Measurements from ENCODE around the gene TECPR2. TPM values are rescaled to one million over a fixed set of nuclear protein-coding genes. Genes with fewer than 3 reads are reported as not detected.

TECPR2 gene
- total RNA-seq, 2 experiments from 2014 or later, result 10.3 to 13.1 TPM

DNA sequence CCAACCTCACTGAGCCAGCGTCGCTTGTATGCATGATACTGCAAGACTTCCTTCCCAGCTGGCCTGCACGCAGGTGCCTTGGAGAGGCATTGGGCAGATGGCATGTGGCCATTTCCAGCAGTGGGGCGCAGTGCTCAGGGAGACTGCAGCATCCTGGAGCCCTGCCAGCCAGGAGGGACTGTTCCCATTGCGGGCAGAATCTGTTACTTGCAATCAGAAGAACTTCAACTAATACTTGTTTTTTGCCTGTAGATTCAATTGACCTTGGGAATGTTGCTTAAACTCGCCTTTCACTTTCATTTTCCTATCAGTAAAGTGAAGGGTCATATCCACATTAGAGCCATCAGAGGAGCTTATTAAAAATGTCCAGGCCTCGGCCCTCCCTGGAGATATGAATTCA, 117.0 kb downstream of the TECPR2 start:
- CTCF ChIA-PET, result interaction anchor here (1.1 kb wide), 1 partner anchor 42 kb away, joined by 4 read pairs; no protein-coding TSS in a partner anchor
- no peaks in the 10 kb centered on the region for H3K9me3 Mint-ChIP-seq (ENCODE audit: low read depth)
- DNase-seq (no peak), ATAC-seq (no peak)
- H3K4me3 Mint-ChIP-seq, result no peak overlapping the region
- peaks cover 4% of the 10 kb centered on the region for H3K4me1 Mint-ChIP-seq
- H3K27ac Mint-ChIP-seq, result peak overlapping the region; percentile 19
- H3K27me3 Mint-ChIP-seq, result no peaks in the 10 kb centered on the region
- H3K36me3 Mint-ChIP-seq, result peaks cover 2% of the 10 kb centered on the region

DNA sequence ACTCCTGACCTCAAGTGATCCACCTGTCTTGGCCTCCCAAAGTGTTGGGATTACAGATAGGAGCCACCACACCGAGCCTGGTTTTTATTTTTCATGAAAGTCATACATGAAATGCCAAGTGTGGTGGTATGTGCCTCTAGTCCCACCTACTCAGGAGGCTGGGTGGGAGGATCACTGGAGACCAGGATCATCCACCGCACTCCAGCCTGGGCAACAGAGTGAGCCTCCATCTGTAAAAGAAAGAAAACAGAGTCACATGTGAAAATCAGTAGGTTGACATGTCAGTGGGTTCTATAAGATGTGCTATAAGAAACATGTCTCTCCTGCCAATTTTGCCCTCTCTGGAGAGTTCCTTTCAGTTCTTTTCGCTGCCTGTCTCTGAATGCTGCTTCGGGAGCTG, 118.6 kb downstream of the TECPR2 start:
- Mint-ChIP-seq H3K4me1 (peaks cover 4% of the 10 kb centered on the region), H3K4me3 (no peak overlapping the region), H3K27me3 (no peaks in the 10 kb centered on the region), H3K36me3 (peaks cover 2% of the 10 kb centered on the region), H3K9me3 (ENCODE audit: low read depth) (no peaks in the 10 kb centered on the region), H3K27ac (no peak overlapping the region)
- DNase-seq (no peak), ATAC-seq (no peak)
- CTCF ChIA-PET, result no interaction called here

DNA sequence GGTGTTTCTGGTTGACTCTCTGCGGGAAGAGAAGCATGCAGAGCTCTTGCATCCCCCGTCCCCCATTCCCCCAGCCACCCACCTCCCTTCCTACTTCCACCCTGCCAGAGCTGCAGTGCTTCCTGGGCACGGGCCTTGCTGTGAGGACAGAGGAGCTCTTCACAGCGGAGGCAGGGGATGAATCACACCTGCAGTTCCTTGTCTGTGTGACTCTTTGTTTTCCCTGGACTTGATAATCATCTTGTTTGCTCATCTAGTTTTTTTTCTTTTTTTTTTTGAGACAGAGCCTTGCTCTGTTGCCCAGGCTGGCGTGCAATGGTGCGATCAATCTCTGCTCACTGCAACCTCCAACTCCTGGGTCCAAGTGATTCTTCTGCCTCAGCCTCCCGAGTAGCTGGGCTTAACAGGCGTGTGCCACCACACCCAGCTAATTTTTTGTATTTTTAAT, 119.1 kb downstream of the TECPR2 start:
- DNase-seq (no peak), ATAC-seq (no peak)
- CTCF ChIA-PET, result no interaction called here
- Mint-ChIP-seq H3K4me1 (peaks cover 4% of the 10 kb centered on the region), H3K4me3 (no peak overlapping the region), H3K27ac (no peak overlapping the region), H3K36me3 (peaks cover 2% of the 10 kb centered on the region), H3K9me3 (ENCODE audit: low read depth) (no peaks in the 10 kb centered on the region), H3K27me3 (no peaks in the 10 kb centered on the region)

DNA sequence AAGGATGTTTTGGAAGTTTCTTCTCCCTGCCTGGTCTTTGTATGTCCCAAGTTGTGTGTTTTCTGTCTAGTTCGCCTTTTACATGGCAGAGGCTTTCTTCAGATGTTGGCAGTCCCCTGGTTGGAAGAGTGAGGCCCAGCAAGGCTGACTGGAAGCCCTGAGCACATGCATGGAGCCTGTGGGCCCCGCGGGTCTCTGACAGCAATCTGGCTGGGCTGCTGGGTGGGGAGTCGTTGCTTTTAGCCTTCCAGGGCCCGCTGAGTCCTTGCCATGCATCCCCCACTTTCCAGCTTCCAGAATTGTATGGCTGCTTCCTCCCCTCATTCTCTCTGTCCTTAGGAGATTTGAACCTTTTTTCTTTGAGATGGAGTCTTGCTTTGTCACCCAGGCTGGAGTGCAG, 121.6 kb downstream of the TECPR2 start:
- Mint-ChIP-seq H3K4me3 (no peak overlapping the region), H3K27ac (no peak overlapping the region), H3K36me3 (peaks cover 2% of the 10 kb centered on the region), H3K9me3 (ENCODE audit: low read depth) (no peaks in the 10 kb centered on the region), H3K27me3 (no peaks in the 10 kb centered on the region), H3K4me1 (peaks cover 4% of the 10 kb centered on the region)
- CTCF ChIA-PET, result no interaction called here
- DNase-seq, result no peak
- ATAC-seq, result no peak

DNA sequence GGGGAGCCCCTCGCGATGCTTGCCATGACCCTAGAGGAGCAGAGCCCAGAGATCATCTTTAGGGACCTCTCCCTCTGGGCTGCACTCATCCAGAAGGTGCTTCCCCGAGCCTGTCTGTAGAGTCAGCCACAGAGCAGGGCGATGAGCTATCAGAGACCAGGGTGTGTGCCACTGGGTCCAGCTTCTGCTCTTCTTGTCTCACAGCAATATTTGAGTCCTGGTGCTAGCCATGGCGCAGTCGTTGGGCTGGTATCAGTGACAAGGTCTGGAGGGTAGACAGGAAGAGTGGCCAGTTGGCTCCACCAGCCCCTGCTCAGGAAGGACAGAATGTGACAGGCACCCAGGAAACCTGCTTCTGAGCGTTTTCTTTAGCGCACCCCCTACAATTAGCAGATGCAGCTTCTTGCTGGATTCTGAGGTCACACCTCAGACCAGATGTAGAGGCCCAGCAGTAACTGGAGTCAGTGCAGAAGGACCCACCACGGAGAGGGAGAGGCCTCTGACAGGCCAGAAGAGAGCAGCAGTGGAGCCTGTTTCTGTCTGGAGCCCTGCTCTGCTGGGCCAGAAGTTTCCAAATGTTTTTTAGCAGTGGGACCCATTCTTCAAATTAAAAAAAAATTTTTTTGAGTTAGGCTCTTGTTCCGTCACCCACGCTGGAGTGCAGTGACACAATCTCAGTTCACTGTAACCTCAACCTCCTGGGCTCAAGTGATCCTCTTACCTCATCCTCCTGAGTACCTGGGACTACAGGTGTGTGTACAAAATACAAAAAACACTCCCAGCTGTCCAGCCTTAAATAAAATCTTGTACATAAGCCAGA, 123.2 kb downstream of the TECPR2 start:
- H3K27me3 Mint-ChIP-seq, result no peaks in the 10 kb centered on the region
- no peak overlapping the region for H3K4me3 Mint-ChIP-seq
- no peak for DNase-seq
- no peak overlapping the region for H3K27ac Mint-ChIP-seq
- no peaks in the 10 kb centered on the region for H3K9me3 Mint-ChIP-seq (ENCODE audit: low read depth)
- no peak for ATAC-seq
- CTCF ChIA-PET, result no interaction called here
- peaks cover 2% of the 10 kb centered on the region for H3K36me3 Mint-ChIP-seq
- no peaks in the 10 kb centered on the region for H3K4me1 Mint-ChIP-seq

DNA sequence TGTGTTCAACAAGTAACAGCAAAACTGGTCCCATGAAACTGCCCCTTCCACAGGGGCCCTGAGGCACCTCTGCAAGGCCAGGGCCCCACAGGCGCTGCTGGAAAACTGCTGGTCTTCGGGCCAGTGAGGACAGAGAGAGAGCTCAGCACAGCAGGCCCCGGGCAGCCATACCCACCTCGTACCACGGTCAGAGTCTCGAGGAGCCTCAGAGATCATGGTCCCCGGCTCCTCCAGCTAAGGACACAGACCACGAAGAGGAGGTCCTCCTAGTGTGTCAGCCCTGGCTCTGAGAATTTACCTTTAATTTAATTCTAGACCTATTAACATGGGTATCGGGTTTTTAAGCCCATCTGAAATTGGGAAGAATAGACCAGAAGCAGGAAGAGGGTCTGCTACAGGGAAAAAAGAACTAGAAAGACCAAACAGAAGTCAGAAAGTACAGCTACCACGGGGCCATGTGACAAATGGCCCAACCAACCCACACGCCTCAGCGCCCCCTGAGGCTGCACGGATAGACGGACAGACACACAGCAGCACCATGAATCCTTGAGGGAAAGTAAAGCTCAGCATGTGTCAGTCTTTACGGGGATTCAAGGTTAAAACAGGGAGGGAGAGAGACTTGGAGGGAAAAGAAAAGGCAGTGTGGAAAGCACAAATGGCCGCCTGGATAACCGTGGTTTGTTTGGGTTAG, 123.9 kb downstream of the TECPR2 start:
- Mint-ChIP-seq H3K9me3 (ENCODE audit: low read depth) (no peaks in the 10 kb centered on the region), H3K36me3 (peaks cover 2% of the 10 kb centered on the region), H3K4me1 (no peaks in the 10 kb centered on the region), H3K27ac (no peak overlapping the region), H3K4me3 (no peak overlapping the region), H3K27me3 (no peaks in the 10 kb centered on the region)
- DNase-seq (no peak), ATAC-seq (no peak)
- CTCF ChIA-PET, result no interaction called here

DNA sequence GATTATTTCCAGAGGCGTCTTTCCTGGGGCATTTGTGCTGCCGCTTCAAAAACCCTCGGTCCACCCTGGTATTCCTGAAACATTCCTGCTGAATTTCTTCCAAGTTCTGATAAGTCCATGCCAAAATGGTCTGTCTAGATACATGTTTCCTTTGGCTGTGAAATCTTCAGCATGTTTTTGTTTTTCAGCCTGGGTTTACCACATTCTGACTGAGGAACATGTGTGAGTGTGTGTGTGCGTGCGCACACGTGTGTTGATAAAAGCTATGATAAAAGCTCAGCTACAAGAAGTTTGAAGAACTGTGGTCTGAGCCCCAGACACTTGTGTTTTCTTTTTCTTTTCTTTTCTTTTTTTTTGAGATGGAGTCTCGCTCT, 124.5 kb downstream of the TECPR2 start:
- Mint-ChIP-seq H3K27me3 (no peaks in the 10 kb centered on the region), H3K36me3 (peaks cover 2% of the 10 kb centered on the region), H3K4me1 (no peaks in the 10 kb centered on the region), H3K9me3 (ENCODE audit: low read depth) (no peaks in the 10 kb centered on the region), H3K27ac (no peak overlapping the region), H3K4me3 (no peak overlapping the region)
- CTCF ChIA-PET, result no interaction called here
- ATAC-seq (no peak), DNase-seq (no peak)

DNA sequence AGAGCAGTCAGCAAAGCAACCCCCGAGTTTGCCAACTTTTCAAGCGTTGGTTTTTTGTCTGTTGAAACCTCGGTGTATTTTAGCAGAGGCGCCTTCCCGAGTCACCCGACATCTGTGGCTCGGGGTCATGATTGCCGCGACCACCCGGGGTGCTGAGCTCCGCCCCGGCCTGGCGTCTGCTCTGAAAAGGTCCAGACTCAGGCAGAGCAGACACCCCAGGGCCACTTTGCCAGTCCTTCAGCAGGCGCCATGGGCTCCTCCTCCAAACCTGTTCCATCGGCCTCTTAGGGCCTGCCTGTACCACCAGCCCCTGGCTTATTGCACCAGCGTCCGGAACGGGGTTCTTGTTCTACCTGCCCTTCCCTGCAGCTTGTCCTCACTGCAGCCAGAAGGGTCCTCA, 127.7 kb downstream of the TECPR2 start:
- no peaks in the 10 kb centered on the region for H3K4me1 Mint-ChIP-seq
- no peaks in the 10 kb centered on the region for H3K27me3 Mint-ChIP-seq
- DNase-seq (no peak), ATAC-seq (no peak)
- no peaks in the 10 kb centered on the region for H3K9me3 Mint-ChIP-seq (ENCODE audit: low read depth)
- no peaks in the 10 kb centered on the region for H3K36me3 Mint-ChIP-seq
- CTCF ChIA-PET, result no interaction called here
- no peak overlapping the region for H3K27ac Mint-ChIP-seq
- H3K4me3 Mint-ChIP-seq, result no peak overlapping the region

DNA sequence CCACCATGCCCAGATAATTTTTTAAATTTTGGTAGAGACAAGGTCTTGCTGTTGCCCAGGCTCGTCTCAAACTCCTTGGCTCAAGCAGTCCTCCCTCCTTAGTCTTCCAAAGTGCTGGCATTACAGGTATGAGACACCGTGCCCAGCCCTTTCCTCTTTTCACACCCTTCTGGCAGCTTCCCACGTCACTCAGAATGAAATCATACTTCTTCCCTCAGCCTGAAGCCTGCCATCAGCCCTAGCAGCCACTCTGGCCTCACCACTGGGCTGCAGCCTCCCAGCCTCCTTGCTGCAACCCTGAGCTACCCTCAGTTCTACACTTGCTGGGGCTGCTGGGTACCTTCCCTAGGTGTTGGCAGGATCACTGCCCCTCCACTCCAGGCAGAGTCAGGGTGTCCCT, 128.6 kb downstream of the TECPR2 start:
- Mint-ChIP-seq H3K36me3 (no peaks in the 10 kb centered on the region), H3K27ac (no peak overlapping the region), H3K9me3 (ENCODE audit: low read depth) (no peaks in the 10 kb centered on the region), H3K4me3 (no peak overlapping the region), H3K4me1 (no peaks in the 10 kb centered on the region), H3K27me3 (no peaks in the 10 kb centered on the region)
- CTCF ChIA-PET, result no interaction called here
- ATAC-seq (no peak), DNase-seq (no peak)

DNA sequence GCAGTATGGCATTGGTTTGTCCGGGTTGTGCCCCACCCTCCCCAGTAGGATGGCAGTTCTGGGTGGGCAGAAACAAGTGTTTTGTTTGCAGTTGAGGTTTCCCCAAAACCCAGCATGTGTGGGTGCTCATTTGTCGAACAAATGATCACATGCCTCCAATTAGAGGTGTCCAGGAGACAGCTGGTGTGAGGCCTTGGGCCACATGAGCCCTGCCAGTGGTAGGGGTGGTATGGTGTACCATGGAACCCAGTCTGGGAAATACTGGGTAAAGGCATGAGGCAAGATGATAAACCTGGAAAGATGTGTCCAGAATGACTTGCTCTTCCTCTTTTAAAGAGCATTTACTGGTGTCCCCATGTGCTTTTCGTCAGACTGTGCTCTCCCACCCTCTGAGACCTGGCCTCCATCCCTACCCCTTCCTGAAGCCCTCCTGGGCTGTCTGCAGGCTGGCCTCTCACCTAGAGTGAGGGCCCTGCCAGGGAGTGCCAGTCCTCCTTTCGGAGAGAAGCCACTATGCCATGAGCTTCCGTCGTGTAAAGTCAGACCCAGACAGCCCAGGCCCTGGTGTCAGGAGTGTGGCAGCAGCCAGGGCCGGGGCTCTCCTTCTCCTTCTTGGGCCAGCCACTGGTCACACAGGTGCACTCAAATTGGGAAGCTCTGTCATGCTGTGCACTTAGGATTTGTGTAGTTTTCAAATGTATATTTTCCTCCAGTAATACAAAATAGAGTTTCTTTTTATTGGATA, 129.2 kb downstream of the TECPR2 start:
- CTCF ChIA-PET, result no interaction called here
- Mint-ChIP-seq H3K27ac (no peak overlapping the region), H3K9me3 (ENCODE audit: low read depth) (no peaks in the 10 kb centered on the region), H3K4me1 (no peaks in the 10 kb centered on the region), H3K36me3 (no peaks in the 10 kb centered on the region), H3K27me3 (no peaks in the 10 kb centered on the region), H3K4me3 (no peak overlapping the region)
- DNase-seq (no peak), ATAC-seq (no peak)

DNA sequence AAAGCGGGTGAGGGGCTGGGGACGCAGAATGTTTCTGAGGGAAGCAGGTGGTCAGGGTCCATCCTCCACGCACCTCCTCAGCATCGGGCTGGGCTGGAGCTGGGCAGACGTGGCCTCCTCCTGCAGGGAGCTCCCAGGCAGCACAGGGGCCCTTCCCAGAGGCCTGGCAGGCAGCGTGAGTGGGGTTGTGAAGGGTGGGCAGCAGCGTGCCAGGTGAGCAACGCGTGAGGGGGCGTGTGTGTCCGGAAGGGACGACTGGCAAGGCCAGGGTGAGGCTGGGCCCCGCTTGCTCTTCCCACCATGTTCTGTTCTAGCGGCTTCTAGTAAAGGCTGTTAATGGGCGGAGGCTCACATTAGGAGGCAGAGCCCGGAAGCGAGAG, 129.8 kb downstream of the TECPR2 start:
- ATAC-seq, result no peak
- H3K36me3 Mint-ChIP-seq, result no peaks in the 10 kb centered on the region
- DNase-seq, result no peak
- H3K27ac Mint-ChIP-seq, result no peak overlapping the region
- H3K4me1 Mint-ChIP-seq, result no peaks in the 10 kb centered on the region
- no peak overlapping the region for H3K4me3 Mint-ChIP-seq
- H3K27me3 Mint-ChIP-seq, result no peaks in the 10 kb centered on the region
- no peaks in the 10 kb centered on the region for H3K9me3 Mint-ChIP-seq (ENCODE audit: low read depth)
- CTCF ChIA-PET, result no interaction called here

DNA sequence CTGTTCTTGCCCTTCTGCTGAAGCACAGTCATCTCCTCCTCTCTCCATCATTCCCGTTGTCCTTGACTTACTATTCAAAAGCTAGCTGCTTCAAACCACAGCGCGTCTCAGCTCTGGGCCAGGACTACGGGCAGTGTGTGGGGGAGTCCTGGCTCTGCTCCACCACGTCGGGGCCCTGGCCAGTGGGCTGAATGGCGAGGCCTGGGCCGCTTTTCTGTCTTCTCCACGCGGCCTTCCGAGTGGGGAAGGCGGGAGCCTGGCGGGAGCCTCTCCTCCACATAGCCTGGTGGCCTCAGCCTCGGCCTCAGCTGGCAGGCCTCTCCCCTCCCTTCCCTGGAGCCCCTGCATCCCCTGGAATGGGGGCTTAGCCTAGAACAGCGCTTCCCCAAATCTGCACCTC, 130.4 kb downstream of the TECPR2 start:
- Mint-ChIP-seq H3K27ac (no peak overlapping the region), H3K4me3 (no peak overlapping the region), H3K36me3 (peaks cover 2% of the 10 kb centered on the region), H3K9me3 (ENCODE audit: low read depth) (no peaks in the 10 kb centered on the region), H3K27me3 (no peaks in the 10 kb centered on the region), H3K4me1 (no peaks in the 10 kb centered on the region)
- no peak for ATAC-seq
- CTCF ChIA-PET, result no interaction called here
- no peak for DNase-seq

DNA sequence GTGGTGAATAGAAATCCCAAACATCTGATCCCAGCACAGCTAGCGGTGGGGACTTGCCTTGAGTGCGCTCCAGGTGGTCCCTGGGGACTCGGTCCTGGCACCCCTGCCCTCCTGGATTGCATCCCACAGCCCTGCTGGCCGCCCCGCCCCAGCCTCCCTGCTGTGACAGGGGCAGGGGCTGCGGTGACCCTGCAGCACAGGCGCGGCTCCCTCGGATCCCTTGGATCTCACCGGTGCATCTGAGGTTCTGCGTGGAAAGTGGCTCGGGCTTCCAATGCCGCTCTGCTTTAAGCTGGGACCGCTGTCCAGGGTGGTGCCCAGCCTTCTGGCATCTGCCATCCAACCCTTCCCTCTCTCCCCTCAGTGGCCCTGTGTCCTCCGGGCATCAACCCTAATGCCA, 130.8 kb downstream of the TECPR2 start:
- CTCF ChIA-PET, result no interaction called here
- Mint-ChIP-seq H3K36me3 (peaks cover 2% of the 10 kb centered on the region), H3K4me1 (no peaks in the 10 kb centered on the region), H3K27me3 (no peaks in the 10 kb centered on the region), H3K27ac (no peak overlapping the region), H3K4me3 (no peak overlapping the region), H3K9me3 (ENCODE audit: low read depth) (no peaks in the 10 kb centered on the region)
- ATAC-seq (no peak), DNase-seq (no peak)
